Measurements from ENCODE around the gene AGFG2. TPM values are rescaled to one million over a fixed set of nuclear protein-coding genes. Genes with fewer than 3 reads are reported as not detected.

AGFG2 gene
- total and polyA plus RNA-seq, 2 of the 13 experiments (the other 11 are each of a cell fraction or from before 2014, with no cell fraction given), result 125 to 132 TPM

DNA sequence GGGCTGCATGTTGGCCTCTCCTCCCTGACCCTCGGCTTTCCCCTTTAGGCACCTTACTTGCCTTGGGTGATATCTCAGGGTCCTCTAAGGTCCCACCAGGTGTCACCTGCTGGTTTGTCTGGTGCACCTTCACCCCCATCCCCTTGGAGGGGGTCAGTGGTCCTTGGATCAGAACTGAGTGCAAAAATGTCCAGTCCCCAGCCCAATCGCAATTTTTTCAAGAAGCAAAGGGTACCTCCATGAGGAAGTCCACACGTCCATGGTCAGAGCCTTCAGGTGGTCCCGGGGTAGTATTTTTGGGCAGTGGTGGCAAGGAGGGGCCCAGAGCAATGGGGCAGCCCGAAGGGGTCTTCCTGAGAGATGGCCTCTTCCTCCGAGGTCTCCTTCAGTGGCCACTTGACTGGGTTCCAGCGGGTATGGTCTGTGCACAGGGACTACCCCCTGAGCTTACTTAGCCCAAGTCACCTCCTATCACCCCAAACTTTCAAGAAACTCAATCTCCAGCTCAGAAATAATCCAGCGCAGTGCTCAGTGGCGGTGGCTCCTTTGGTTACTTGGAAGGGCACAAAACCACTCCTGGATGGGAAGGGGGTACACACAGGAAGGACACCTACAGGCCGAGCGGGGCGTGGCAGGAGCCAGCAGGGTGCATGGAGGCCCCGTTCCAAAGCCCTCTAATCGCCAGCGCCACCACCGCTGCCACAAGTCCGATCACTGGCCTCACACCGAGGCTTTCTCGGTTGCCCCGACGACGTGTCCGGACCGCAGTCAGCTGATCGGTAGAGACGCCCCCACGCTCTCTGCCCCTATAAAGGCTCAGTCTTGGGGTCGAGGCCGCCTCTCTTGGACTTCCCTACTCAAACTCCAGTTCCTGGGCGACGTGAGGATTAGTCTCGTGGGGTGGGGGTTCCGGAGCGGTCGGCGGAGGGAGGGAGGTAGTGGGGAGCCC, 30.2 kb downstream of the AGFG2 start (continued):
- TF ChIP-seq, protein P1, sequence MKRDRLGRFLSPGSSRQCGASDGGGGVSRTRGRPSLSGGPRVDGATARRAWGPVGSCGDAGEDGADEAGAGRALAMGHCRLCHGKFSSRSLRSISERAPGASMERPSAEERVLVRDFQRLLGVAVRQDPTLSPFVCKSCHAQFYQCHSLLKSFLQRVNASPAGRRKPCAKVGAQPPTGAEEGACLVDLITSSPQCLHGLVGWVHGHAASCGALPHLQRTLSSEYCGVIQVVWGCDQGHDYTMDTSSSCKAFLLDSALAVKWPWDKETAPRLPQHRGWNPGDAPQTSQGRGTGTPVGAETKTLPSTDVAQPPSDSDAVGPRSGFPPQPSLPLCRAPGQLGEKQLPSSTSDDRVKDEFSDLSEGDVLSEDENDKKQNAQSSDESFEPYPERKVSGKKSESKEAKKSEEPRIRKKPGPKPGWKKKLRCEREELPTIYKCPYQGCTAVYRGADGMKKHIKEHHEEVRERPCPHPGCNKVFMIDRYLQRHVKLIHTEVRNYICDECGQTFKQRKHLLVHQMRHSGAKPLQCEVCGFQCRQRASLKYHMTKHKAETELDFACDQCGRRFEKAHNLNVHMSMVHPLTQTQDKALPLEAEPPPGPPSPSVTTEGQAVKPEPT (CRISPR knock-in tag; IDR thresholded peaks at IDR 0.05; ENCODE audit: low read depth), result 0 out of 2 replicates have a peak, but pooled peaks have one; percentile 79
- TF ChIP-seq STAG1 (CRISPR knock-in tag; IDR thresholded peaks at IDR 0.05) (peak; percentile 46), MIER3 (CRISPR knock-in tag; IDR thresholded peaks at IDR 0.05; ENCODE audit: borderline replicate concordance) (peak; percentile 12; the same call in 1 of the 2 replicates), JUN (CRISPR knock-in tag; IDR thresholded peaks at IDR 0.05) (peak; percentile 54; the same call in 1 of the 2 replicates), HDAC2 (CRISPR knock-in tag; IDR thresholded peaks at IDR 0.05) (peak; percentile 42), U2AF1 (optimal IDR thresholded peaks at IDR 0.05; ENCODE audit: low read depth, low read length) (peak; percentile 34), ZNF326 (CRISPR knock-in tag; IDR thresholded peaks at IDR 0.05; ENCODE audit: borderline replicate concordance) (peak; percentile 99), ZBTB7A (CRISPR knock-in tag; IDR thresholded peaks at IDR 0.05) (0 out of 2 replicates have a peak, but pooled peaks have one; percentile 25), IKZF4 (CRISPR knock-in tag; IDR thresholded peaks at IDR 0.05; ENCODE audit: borderline replicate concordance, low read depth, not compliant biosample characterization) (no peak), TBX3 (IDR thresholded peaks at IDR 0.05; ENCODE audit: borderline replicate concordance) (no peak), ZNF839 (CRISPR knock-in tag; IDR thresholded peaks at IDR 0.05; ENCODE audit: borderline replicate concordance) (peak; percentile 7; the same call in 1 of the 2 replicates), HIVEP1 (CRISPR knock-in tag; IDR thresholded peaks at IDR 0.05) (no peak), ZFP36L2 (CRISPR knock-in tag; IDR thresholded peaks at IDR 0.05) (no peak), RAD51 (IDR thresholded peaks at IDR 0.05; ENCODE audit: borderline replicate concordance) (peak; percentile 11; the same call in 1 of the 2 replicates), ZNF605 (CRISPR knock-in tag; IDR thresholded peaks at IDR 0.05) (0 out of 2 replicates have a peak, but pooled peaks have one; percentile 8), KMT2B (CRISPR knock-in tag; IDR thresholded peaks at IDR 0.05) (no peak), ZNF263 (CRISPR knock-in tag; IDR thresholded peaks at IDR 0.05) (peak; percentile 53; the same call in 1 of the 2 replicates), SKI (IDR thresholded peaks at IDR 0.05; ENCODE audit: partially characterized antibody) (no peak), KLF13 (CRISPR knock-in tag; IDR thresholded peaks at IDR 0.05) (no peak)
- TF ChIP-seq, protein P2, sequence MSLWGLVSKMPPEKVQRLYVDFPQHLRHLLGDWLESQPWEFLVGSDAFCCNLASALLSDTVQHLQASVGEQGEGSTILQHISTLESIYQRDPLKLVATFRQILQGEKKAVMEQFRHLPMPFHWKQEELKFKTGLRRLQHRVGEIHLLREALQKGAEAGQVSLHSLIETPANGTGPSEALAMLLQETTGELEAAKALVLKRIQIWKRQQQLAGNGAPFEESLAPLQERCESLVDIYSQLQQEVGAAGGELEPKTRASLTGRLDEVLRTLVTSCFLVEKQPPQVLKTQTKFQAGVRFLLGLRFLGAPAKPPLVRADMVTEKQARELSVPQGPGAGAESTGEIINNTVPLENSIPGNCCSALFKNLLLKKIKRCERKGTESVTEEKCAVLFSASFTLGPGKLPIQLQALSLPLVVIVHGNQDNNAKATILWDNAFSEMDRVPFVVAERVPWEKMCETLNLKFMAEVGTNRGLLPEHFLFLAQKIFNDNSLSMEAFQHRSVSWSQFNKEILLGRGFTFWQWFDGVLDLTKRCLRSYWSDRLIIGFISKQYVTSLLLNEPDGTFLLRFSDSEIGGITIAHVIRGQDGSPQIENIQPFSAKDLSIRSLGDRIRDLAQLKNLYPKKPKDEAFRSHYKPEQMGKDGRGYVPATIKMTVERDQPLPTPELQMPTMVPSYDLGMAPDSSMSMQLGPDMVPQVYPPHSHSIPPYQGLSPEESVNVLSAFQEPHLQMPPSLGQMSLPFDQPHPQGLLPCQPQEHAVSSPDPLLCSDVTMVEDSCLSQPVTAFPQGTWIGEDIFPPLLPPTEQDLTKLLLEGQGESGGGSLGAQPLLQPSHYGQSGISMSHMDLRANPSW (CRISPR knock-in tag; IDR thresholded peaks at IDR 0.05; ENCODE audit: borderline replicate concordance), result peak; percentile 71; the same call in 1 of the 2 replicates
- TF ChIP-seq, protein P3, sequence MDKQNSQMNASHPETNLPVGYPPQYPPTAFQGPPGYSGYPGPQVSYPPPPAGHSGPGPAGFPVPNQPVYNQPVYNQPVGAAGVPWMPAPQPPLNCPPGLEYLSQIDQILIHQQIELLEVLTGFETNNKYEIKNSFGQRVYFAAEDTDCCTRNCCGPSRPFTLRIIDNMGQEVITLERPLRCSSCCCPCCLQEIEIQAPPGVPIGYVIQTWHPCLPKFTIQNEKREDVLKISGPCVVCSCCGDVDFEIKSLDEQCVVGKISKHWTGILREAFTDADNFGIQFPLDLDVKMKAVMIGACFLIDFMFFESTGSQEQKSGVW (CRISPR knock-in tag; IDR thresholded peaks at IDR 0.05; ENCODE audit: borderline replicate concordance), result no peak
- TF ChIP-seq, protein P4, sequence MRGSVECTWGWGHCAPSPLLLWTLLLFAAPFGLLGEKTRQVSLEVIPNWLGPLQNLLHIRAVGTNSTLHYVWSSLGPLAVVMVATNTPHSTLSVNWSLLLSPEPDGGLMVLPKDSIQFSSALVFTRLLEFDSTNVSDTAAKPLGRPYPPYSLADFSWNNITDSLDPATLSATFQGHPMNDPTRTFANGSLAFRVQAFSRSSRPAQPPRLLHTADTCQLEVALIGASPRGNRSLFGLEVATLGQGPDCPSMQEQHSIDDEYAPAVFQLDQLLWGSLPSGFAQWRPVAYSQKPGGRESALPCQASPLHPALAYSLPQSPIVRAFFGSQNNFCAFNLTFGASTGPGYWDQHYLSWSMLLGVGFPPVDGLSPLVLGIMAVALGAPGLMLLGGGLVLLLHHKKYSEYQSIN (CRISPR knock-in tag; IDR thresholded peaks at IDR 0.05; ENCODE audit: borderline replicate concordance), result no peak
- TF ChIP-seq, protein P5, sequence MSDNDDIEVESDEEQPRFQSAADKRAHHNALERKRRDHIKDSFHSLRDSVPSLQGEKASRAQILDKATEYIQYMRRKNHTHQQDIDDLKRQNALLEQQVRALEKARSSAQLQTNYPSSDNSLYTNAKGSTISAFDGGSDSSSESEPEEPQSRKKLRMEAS (IDR thresholded peaks at IDR 0.05), result no peak
